Activated T-cell treated with anti-CD3 and anti-CD28 coated beads for 24 hours (primary cell): ENCODE data around the gene LRCOL1.

Experiments
- DNase-seq: peaks from one replicate; pipeline ENCODE4 v3.0.0-alpha.2; 2020; ENCODE audit warnings: low read depth

Gene LRCOL1

GRCh38 chr12:132619071-132619385 is 8.6 kb upstream of the LRCOL1 start:
- no peak for DNase-seq

GRCh38 chr12:132618683-132619043 is 8.3 kb upstream of the LRCOL1 start, which contains the start of gene P2RX2:
TSS of gene P2RX2 (plus strand) at chr12:132618776. CDS start at chr12:132618817, 41 bp downstream.
- DNase-seq: no peak

DNA sequence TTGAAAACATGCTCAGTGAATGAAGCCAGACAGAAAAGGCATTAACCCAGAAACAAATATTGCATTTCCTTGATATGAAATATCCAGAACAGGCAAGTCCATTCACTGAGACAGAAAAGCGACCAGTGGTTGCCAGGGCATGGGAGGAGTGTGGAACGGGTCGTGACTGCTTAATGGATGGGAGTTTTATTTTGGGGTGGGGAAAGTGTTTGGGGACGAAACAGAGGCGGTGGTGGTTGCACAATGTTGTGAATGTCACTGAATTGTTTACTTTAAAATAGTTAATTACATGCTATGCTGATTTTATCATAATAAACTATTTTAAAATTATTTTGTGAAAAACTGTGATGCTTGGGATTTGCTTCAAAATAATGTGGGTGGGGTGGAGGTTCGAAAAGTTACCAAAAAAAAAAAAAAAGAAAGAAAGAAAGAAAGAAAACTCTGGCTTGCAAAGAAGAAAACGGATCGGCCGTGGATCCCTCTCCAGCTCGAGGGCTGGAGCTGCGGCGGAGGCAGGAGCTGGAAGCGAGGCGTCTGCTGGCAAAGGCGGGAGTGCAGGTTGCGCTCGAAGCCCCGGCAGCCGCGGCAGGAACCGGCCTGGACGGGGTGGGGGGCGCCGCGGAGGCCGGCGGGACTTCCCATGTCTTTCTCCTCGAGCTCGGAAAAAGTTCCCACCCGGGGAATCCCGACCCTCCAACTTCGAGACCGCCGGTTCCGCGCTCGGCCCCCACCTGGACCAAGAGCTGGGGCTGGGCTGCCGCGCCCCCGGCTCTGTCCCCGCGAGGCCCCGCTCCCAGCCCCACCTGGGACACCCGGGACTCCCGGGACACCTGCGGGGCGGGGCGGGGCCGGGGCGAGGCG is 7.7 kb upstream of the LRCOL1 start:
- no peak for DNase-seq

DNA sequence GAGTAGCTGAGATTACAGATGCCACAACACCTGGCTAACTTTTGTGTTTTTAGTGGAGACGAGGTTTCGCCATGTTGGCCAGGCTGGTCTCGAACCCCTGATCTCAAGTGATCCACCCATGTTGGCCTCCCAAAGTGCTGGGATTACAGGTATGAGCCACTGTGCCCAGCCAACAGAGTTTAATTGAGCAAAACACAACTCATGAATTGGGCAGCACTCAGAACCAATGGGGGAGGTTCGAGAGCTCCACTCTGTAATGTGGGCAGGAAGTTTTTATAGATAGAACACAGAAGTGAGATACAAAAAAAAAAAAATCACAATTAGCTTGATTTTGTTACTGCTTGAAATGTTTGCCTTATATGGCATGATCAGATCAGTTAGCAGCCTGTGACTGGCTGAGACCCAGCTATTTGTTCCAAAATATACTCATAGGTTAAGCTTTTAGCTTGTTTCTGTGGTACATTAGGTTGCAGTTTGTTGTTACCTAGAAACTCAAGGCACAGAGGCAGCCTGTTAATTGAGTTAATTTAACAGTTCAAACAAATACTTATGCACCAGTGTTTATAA is 6.8 kb upstream of the LRCOL1 start:
- DNase-seq: no peak

- DNase-seq: no peak
These were observed 5.2 kb upstream of the LRCOL1 start for GRCh38 chr12:132615579-132616038.

DNA sequence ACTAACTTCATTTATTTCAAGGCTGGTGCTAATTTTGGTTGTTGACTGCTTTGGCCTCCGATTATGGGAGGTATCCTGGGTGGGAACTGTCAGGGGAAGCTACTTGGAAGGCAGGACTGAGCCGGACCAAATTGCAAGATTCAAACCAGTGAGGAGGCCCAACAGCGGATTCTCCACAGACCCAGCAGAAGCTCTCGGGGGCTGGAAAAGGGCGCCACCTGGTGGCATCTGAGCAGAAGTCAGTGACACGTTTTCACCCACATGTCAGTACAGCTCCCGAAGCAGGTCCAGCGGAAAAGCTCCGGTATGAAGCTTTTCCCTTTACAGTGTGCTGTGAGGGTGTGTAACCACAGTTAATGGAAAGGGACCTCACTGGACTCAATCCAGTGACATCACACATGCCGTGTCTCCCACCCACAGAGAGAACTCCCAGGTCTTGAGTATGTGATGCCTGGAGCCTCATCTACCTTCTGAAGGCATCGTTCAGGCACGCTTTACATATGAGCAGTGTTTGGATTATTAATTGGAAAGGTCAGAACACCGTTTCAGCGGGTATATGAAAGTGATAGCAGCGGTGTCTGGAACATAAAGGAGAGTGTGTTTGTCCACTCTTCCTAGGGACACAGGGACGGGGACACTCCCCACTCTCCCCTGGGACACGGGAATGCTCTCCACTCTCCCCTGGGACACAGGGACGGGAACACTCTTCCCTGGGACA is 4.6 kb upstream of the LRCOL1 start:
- peak; percentile 72 for DNase-seq

DNA sequence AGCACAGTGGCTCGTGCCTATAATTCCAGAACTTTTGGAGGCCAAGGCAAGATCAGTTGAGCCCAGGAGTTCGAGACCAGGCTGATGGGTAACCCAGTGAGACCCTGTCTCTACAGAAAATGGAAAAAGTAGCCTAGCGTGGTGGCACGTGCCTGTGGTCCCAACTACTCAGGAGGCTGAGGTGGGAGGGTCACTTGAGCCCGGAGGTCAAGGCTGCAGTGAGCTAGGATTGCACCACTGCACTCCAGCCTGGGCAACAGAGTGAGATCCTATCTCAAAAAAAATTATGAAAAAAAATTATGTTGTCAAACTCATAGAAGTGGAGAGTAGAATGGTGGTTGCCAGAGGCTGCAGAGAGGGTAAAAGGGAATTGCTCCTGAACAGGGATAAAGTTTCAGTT is 3.6 kb upstream of the LRCOL1 start:
- DNase-seq: no peak

DNA sequence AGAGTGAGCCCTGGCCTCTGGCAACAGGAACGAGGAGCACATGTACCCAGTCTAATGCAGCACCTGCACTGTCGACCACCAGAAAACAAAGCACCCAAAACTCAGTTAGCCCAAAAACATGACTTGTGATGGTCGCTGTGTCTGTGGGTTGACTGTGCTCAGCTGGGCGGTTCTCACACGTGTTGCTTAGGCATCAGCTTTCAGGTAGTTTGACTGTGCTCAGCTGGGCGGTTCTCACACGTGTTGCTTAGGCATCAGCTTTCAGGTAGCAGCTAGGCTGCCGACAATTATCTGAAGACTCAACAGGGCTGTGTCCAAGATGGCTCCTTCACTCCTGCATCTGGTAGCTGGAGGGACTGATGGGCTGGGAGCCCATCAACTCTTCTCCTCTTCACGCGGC is 1.2 kb upstream of the LRCOL1 start:
- DNase-seq: no peak

DNA sequence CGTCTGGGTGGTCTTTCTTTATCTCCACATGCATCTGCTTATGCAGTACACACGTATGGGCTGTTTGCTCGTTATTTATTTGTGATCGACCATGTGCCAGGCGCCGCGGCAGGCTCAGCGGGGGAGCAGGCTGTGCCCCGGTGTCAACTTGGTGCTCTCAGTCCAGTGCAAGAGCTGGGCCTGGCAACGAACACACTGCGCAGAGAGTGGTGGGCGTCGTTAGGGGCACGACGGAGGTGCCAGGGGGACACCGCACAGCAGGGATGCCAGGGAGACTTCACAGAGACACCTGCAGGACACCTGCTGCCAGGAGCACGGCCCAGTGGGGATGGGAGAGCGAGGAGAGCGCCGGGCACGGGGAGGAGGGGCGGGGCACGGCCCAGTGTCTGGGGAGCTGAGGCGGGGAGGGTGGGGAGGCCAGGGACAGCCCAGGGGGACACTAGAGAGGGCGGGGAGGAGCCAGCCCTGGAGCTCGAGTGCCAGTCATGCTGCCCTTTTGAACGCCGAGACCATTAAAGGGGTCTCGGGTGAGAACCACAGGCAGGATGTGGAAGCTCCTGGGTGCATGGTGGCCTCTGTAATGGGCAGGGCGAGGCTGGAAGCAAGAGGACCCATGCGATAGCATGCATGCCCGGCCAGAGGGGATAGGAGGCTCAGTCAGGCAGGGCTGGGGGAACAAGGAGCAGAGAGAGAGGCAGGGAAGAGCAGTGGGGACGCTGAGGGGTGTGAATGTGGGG is 652 bp upstream of the LRCOL1 start:
- no peak for DNase-seq

DNA sequence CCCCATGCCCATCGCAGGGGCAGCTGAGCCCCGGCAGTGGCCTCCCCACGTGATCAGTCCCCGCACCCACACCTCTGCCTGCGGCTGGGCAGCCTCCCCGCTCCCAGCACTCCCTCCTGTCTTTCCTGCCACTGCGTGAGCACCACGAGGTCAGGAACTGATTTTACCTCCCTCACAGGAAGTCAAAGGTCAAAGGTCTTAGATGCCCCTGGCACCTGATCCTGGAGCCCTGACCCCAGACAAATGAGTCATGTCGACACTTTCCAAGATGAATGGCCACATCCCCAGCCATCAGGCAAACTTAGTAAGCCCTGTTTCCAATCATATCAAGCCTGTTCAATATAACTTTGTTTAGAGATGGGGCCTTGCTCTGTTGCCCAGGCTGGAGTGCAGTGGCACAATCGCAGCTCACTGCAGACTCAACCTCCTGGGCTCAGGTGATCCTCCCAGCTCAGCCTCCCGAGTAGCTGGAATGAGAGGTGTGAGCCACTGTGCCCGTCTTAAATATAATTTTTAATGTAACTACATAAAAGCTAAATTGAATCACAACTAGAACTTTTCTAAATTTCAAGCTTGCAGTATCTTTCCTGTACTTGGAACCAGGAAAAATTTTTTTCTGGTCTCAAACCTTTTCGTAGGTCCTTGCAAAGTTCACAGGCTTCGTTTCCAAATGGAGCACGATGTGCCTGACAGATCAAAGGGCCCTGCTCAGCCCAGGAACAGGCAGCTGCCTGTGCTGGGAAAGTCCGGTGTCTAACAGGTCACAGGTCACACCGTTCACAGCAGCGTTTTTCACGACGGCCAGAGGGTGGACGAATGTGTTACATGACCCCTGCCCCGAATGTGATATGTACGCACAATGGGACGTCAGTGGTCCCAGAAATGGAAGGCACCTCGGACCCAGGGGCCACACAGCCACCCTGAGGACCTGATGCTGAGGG is 1.9 kb downstream of the LRCOL1 start:
- DNase-seq: no peak

- DNase-seq: no peak
These were observed 3.5 kb downstream of the LRCOL1 start for GRCh38 chr12:132606927-132607326.

DNA sequence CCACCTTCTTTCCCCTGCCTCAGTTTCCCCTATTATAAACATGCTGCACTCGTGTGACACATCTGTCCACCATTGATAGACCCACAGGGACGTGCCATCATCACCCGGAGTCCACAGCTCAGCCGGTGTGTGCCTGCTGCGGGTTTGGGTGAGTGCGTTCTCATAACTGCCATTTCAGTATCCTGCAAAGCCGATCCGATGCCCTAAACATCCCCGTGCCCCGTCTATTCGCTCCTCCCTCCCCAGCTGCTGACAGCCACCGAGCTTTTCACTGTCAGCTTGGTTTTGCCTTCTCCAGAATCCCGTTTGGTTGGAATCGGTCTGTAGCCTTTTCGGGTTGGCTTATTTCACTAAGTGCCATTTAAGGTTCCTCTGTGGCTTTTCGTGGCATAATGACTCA is 3.9 kb downstream of the LRCOL1 start:
- no peak for DNase-seq

GRCh38 chr12:132605892-132606291 is 4.5 kb downstream of the LRCOL1 start:
- no peak for DNase-seq

DNA sequence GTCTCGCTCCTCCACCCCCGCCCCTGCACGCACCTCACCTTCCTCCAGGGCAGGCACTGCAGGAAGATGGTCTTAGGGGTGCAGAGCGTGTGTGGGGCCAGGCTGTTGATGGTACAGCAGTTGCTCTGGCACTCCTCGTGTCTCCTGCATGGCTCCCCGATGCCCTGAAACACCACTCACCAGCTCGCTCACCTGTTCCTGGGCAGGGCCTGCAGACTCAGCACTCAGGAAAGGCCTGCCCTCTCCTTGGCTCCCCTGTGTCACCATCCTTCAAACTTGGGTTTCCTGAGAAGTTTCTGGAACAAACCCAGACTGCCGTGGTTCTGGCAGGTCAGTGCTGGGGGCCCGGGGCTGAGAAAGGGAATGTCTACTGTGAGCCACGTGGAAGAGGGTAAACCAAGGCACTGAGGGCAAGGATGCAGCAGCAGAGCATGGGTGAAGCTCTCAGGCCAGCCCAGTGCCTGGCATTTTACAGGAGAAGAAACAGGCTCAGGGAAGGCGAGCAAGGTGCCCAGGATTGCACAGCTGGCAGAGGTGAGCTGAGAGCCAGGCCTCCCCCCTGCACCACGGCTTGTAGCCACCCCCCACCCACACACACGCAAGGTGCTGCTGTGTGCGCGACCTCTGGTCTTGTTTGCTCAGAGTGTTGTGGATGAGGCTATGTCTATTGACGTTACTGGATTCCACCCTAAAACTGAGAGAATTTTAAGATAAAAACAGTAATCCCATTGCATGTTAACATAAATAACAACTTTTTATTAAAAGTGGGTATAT is 5.5 kb downstream of the LRCOL1 start:
- no peak for DNase-seq

GRCh38 chr12:132604151-132604618 is 6.2 kb downstream of the LRCOL1 start:
- no peak for DNase-seq

DNA sequence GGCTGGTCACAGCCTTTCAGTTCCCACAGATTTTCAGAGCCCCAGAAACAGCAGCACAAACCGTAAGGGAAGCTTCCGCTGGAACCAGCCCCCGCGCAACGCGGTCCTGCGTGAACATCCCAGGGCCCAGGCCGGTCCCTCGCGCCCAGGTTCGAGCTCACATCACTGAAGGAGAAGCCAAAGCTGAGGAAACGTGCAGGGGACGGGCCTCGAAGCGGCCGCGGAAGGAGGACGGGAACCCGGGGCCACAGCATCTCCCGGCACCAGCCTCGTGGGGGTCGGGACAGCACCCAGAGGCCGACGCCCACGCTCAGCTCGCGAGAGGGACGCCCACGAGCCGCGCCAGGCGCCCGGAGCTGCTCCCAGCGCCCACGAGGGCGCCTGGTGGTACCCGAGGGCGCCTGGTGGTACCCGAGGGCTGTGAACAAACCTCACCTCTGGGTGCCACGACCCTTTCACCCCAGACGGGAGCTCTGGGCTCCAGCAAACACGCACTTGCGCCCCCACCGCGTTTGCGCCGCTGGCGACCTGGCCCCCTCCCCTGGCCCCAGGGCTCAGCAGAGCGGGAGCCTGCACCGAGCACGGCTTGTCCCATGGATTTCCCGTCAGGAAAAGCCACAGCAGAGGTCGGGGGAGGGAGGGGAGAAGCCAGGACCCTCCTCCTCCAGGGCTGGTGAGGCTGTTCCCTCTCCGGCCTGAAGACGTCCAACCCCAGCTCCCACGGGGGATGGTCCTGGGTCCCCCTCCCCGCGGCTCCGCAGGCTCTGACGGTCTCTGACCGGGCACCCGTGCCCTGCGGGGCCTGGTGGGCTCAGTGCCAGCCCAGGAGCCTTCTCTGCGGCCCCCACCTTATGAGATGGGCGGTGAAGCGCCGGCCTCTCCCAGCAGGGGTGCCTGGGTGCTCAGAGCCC is 6.9 kb downstream of the LRCOL1 start:
- DNase-seq: no peak

GRCh38 chr12:132602572-132603239 is 7.7 kb downstream of the LRCOL1 start:
- no peak for DNase-seq

DNA sequence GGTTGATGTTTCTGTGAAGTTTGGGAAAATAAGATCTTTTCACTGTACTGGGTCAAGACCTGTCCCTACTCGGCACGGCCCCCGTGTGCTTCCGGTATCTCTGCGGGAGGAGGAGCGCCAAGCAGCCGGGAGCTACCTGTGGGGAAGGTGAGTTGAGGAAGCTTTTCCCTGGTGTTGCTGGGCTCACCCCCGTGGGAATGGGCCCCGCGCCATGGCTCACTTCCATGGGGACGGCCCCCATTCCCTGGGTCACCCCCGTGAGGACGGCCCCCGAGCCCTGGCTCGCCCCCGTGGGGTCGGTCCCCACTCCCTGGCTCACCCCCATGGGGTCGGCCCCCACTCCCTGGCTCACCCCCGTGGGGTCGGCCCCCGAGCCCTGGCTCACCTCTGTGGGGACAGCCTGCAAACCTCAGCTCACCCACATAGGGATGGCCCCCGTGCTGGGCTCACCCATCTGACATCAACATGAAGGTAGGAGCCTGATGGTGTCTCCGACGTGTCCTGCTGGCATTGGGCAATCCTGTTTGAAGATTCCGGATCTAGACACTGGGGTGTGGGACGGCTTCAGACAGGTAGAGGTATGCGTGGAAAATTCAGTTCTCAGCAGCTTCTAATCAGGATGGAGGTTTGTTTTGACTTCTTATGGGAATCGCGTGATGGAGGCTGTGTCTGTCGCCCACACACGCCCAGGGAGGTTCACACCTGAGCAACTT is 9.1 kb downstream of the LRCOL1 start:
- DNase-seq: no peak
